GM21576 (cell line): ENCODE data around the gene ORC6.
A peak's percentile ranks its signal among the peaks of the same experiment; 100 is the strongest.
"Not testable (repeated sequence)": the region's sequence is repeated elsewhere in the genome, so short reads cannot be mapped to it uniquely, and the experiment has no call there.

Experiments used
- ATAC-seq: cut with Tn5 transposase; IDR thresholded peaks from one replicate; pipeline ENCODE4 v1.9.1; 2021; ENCODE audit warnings: mild to moderate bottlenecking, moderate library complexity; ENCODE audit not compliant: unreplicated experiment

The ORC6 gene

GRCh38 chr16:46689365-46690280 is at the start of gene ORC6:
TSS of gene ORC6 (plus strand) at chr16:46689659. CDS start at chr16:46689706, 47 bp downstream.
- peak; percentile 68 for ATAC-seq

DNA sequence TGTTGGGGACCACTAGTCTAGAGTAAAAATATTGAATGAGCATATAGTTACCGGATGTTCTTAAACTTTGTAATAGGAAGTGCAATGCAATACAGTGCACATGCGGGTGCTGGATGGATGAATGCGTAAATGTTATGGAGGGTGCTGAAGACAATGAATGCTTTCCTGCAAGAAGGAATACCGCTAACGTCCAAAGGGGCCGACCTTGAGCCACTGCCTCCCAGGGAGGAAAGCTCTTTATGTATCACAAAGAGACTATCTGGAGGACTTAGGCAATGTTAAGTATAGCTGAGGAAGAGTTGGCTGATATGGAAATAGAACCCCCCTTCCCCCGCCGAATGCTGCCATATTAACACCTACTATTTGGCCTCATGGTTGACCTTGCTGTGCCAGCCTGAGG is 40.8 kb upstream of the ORC6 start:
- ATAC-seq, result no peak

DNA sequence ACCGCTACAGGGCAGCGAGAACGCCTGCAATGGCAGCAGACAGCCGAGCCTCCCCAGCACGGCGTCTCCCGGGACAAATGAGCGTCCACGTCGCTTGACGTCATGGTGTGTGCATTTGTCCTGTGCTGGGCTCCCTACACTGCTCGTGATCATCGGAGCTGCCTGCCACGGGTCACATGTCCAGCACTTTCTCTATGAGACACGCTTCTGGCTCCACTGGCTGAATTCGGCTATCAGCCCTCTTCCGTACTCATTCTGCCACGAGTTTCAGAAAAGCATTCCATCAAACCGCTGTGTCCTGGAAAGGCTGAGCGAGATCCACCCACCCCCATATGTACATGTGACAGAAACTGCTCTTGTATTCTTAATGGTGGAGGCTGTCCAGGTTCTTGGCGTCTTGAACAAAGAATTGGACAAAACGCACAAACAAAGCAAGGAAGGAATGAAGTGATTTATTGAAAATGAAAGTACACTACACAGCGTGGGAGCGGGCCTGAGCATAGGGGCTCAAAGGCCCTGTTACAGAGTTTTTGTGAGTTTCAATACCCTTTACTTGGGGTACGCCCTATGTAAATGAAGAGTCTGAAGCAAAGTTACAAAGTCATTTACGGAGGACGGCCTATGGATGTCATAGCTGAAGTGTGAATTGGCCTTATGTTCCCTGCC is 39.7 kb upstream of the ORC6 start:
- ATAC-seq, result no peak

DNA sequence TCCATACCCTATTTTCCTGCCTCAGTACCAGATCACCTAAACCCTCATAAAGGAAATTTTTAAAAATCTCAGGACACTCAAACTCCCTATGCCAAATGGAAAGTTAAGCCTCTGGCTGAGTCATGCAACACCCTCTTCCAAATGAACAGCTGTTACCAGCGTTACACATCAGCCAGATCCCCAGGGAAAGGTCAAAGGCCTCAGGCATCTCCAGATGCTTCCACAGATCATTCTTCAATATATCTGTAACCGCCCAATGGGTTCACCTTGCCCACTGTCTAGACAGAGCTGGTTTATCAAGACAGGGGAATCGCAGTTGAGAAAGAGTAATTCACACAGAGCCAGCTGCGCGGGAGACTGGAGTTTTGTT is 39.2 kb upstream of the ORC6 start:
- ATAC-seq, result no peak

DNA sequence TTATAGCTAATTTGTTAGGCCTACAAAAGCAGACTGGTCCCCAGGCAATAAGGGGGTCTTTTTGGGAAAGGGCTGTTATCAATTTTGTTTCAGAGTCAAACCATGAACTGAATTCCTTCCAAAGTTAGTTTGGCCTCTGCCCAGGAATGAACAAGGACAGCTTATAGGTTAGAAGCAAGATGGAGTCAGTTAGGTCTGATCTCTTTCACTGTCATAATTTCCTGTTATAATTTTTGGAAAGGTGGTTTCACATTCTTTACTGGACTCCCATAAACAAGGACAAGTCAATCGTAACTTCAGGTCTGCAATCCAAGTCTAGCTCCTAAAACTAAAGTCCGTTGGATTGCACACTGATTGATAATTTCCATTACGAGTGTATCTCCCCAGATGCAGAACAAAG is 38.2 kb upstream of the ORC6 start:
- ATAC-seq, result no peak

DNA sequence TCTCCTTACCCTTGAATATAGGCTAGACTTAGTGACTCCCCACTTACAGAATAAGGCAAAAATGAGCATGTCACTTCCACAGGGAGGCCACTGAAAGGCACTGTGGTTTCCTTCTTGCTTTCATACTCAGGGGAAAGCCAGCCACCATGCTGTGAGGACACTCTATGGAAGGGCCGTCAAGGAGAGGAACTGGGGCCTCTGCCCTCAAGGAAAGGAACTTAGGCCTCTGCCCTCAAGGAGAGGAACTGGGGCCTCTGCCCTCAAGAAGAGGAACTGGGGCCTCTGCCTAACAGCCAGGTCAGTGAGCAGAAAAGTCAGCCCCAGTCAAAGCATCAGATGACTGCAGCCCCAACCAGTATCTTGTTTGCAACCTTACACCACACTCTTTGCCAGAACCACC is 30.5 kb upstream of the ORC6 start:
- peak; percentile 94 for ATAC-seq

GRCh38 chr16:46662123-46662522 is 27.3 kb upstream of the ORC6 start:
- ATAC-seq, result no peak

- ATAC-seq, result peak; percentile 78
These were observed 16.0 kb upstream of the ORC6 start for GRCh38 chr16:46673320-46674013.

DNA sequence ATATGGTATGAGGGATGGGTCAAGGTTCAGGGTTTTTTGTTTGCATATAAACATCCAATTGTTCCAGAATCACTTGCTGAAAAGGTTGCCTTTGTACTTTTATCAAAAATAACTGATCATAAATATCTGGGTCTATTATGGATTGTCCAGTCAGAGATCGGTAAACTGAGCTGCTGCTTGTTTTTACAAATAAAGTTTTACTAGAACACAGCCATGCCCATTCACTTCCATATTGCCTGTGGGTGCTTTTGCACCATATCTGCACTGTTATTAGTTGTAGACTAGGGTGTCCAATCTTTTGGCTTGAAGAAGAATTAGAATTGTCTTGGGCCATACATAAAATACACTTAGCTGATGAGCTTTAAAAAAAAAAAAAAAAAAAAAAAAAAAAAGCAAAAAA is 11.5 kb upstream of the ORC6 start:
- ATAC-seq, result not testable (repeated sequence)

DNA sequence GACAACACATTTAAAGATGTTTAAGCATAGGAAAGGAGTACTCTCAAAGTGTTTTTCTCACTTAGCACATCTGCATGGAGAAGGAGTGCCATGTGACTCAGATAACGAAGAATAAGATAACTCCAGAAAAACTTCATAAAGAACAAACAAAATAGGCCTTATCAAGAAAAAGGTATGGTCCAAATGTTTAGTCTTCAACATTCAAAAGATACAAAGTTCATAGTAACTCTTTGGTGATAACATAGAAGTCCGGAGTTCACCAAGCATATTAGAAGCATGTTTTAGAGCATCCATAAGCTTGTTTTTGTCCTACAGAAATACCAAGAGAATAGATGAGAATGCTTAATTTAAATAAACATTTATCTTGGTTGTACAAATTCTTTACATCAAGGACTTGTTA is 7.6 kb upstream of the ORC6 start:
- ATAC-seq, result not testable (repeated sequence)

DNA sequence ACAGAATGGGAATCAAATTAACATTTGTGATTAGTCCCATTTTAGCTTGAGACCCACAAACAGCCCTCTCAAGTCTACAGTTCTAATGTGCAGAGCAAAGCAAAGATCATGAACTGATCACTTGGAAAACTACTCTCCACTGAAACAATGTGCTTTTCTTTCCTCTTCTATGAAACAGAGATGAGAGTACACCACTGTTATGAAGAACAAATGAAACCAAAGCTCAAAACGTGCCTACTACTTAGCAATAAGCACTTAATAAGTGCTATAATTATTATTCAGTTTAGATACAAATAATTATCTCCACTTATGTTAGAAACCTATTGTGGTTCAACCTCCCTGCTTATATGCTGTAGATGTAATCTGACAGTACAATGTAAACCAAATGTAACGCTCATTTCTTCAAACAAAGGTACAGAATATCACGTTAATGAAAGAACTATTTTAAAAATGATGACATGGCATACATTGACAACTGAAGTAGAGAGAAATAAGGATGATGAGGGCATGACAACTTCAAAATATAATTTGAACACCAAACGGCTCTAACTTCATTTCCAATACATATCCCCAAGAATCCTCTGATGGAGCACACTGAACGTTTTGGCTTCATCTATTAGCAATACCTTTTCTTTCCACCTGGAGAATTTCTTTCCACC is 2.5 kb upstream of the ORC6 start:
- no peak for ATAC-seq

DNA sequence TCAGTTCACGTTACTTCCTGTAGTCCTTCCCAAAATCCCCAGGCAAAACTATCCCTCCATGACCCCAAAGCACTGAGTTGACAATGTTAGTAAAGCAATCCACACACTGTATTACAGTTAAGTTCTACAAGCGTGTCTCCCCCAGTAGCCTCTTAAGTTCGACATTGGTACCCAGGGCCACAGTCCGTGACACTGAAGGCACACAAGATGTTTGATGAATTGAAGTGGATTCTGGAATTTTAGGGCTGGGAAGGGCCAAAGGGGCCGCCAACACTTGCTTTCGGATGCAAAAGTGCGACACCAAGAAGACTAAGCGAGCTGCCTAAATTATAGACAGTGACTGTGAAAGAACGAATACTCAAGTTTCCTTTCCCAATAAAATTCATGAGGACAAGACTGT is 2.0 kb upstream of the ORC6 start:
- no peak for ATAC-seq

GRCh38 chr16:46688101-46688653 is 1.3 kb upstream of the ORC6 start:
- ATAC-seq, result no peak

DNA sequence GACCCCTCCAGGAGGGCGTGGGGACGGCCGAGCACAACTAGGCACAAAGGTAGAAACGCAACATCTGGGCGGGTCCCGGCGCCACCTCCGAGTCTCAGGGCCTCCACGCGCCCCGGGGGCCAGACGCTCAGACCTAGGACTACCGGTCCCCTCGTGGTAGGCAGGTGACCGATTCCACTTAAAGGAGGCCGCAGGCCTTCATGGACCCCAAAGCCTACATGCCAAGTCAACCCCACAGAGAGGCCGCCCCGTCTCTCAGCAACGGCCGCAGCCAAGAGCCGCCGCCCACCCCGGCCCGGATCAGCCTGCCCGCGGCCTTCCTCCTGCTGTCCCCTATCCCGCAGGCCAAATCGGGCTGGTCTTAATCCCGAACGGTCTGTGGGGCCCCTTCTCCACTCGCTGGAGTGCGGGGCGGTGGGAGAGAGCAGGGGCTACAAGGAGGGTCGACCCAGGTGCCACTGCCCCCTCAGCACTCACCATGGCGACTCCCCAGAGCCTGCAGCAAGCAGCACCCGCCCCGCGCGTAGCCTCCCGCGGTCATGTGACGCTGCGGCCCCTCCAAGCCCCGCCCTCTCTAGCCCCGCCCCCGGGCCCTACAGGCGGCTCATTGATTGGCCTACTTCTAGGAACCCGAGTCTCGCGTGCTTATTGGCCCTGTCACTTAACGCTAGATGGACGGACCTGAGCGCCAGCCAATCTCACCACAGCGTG is 650 bp upstream of the ORC6 start, which contains the start of gene VPS35:
Gene VPS35, minus strand, starts transcription at position 525 of the 711 bp plus-strand sequence. Its CDS starts 45 bp downstream, at position 480.
- peak; percentile 78 for ATAC-seq

GRCh38 chr16:46690281-46691178 is 1.1 kb downstream of the ORC6 start:
- ATAC-seq, result no peak

GRCh38 chr16:46691726-46692125 is 2.3 kb downstream of the ORC6 start:
- no peak for ATAC-seq

DNA sequence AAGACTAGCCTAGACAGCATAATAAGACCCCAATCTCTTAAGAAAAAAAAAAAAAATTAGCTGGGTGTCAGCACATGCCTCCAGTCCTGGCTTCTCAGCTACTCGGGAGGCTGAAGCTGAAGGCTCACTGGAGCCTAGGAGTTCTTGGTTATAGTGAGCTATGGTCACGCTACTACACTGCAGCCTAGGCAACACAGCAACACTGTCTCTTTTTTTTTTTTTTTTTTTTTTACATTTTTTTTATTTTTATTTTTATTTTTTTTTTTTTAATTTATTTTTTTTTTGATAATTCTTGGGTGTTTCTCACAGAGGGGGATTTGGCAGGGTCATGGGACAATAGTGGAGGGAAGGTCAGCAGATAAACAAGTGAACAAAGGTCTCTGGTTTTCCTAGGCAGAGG is 4.1 kb downstream of the ORC6 start:
- ATAC-seq, result no peak

DNA sequence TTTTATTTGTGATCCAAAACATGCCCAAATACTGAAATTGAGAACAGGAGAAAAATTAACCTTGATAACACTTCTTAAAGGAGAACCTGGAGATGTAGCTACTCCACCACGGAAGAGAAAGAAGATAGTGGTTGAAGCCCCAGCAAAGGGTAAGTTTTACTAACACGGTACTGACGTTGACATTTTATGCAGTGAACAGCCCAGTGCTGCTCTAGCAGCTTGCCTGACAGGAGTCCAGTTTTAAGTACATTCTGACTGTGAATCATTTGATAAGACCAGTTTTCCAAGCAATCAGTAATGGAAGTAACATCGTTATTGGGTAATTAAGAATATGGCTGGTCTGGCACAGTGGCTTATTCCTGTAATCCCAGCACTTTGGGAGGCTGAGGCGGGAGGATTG is 6.5 kb downstream of the ORC6 start:
- ATAC-seq, result no peak

DNA sequence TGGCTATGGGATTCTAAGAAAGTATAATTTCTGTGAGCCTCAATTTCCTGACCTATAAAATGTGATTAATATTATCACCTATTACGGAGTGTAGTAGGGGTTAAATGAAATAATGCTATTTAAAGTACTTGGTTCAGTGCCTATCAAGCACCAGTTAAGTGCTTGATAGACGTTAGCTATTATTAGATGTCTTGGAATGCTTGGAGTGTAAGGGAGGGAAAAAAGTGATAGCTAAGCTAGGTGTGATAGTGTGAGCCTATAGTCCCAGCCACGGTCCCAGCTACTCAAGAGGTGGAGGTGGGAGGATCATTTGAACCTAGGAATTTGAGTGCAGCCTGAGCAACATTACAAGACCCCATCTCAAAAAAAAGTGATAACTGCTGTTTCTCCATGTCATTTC is 7.5 kb downstream of the ORC6 start:
- ATAC-seq, result no peak
